Bronchial epithelial cell (primary cell): ENCODE results near the gene PSMB9. TPM values are rescaled to one million over a fixed set of nuclear protein-coding genes. Genes with fewer than 3 reads are reported as not detected.
"Not testable (repeated sequence)": the region's sequence is repeated elsewhere in the genome, so short reads cannot be mapped to it uniquely, and the experiment has no call there.

Experiments
- DNase-seq: peaks from one replicate; pipeline ENCODE4 v3.0.0-alpha.2; 2010; ENCODE audit warnings: low read depth
- FAIRE-seq: peaks from 2 replicates; lab custom pipeline; 2011; peaks lifted over from hg19 to GRCh38; lab: Jason Lieb, UNC
- H3K27me3 ChIP-seq: 2 replicates; pipeline ENCODE4 v1.5.1; 2011; ENCODE audit warnings: low read length; ENCODE audit not compliant: control insufficient read depth, insufficient read depth
- H3K36me3 ChIP-seq: 2 replicates; pipeline ENCODE4 v1.5.1; 2011; ENCODE audit warnings: low read length; ENCODE audit not compliant: control insufficient read depth, insufficient read depth
- H3K4me3 ChIP-seq: 2 replicates; pipeline ENCODE4 v1.5.1; 2011; ENCODE audit warnings: mild to moderate bottlenecking, low read depth, low read length, control low read depth
- CTCF ChIP-seq: IDR thresholded peaks from 2 replicates; pipeline ENCODE4 v1.5.1; 2011; ENCODE audit warnings: mild to moderate bottlenecking, moderate library complexity, low read length, control low read depth, inconsistent platforms; ENCODE audit not compliant: insufficient read depth, severe bottlenecking
- total RNA-seq: library from RNA; depleted of rRNA; stranded (reverse); fragments of >200 nt; gene quantifications from 2 replicates; pipeline ENCODE4 v1.2.1, GENCODE V29; 2014

The PSMB9 gene
- total RNA-seq: 0.53 and 1.2 TPM in 2 replicates

GRCh38 chr6:32853541-32854375, at the start of gene PSMB9, which contains the start of gene TAP1:
PSMB9 (plus strand) TSS chr6:32854192; CDS start chr6:32854230, 38 bp downstream.
TAP1 (minus strand) TSS chr6:32853704; CDS start chr6:32853636, 68 bp downstream.
- Histone ChIP-seq H3K36me3 (peaks cover 10% of the 10 kb centered on the region), H3K27me3 (no peaks in the 10 kb centered on the region), H3K4me3 (peak within 1 kb of the TSS; percentile 80)
- TF ChIP-seq CTCF: peak; percentile 95
- DNase-seq (peak; percentile 85), FAIRE-seq (no peak)

- not testable (repeated sequence) for FAIRE-seq, H3K4me3 ChIP-seq, DNase-seq, H3K27me3 ChIP-seq, H3K36me3 ChIP-seq
Observed at GRCh38 chr6:32805404-32805803, 48.6 kb upstream of the PSMB9 start.

GRCh38 chr6:32807020-32807580, 46.9 kb upstream of the PSMB9 start:
- Histone ChIP-seq H3K36me3 (no peaks in the 10 kb centered on the region), H3K27me3 (no peaks in the 10 kb centered on the region), H3K4me3 (no peak overlapping the region)
- FAIRE-seq (no peak), DNase-seq (no peak)
- no peak for TF ChIP-seq CTCF

GRCh38 chr6:32809171-32809570, 44.8 kb upstream of the PSMB9 start:
- H3K27me3 ChIP-seq: no peaks in the 10 kb centered on the region
- FAIRE-seq (no peak), DNase-seq (no peak)
- no peak for TF ChIP-seq CTCF
- H3K4me3 ChIP-seq: no peak overlapping the region
- H3K36me3 ChIP-seq: no peaks in the 10 kb centered on the region

GRCh38 chr6:32814145-32814544, 39.8 kb upstream of the PSMB9 start:
- DNase-seq: peak; percentile 84
- TF ChIP-seq CTCF: no peak
- FAIRE-seq: peak; percentile 94
- H3K4me3 ChIP-seq: no peak overlapping the region
- H3K27me3 ChIP-seq: no peaks in the 10 kb centered on the region
- no peaks in the 10 kb centered on the region for H3K36me3 ChIP-seq

GRCh38 chr6:32815115-32815514, 38.9 kb upstream of the PSMB9 start:
- H3K4me3 ChIP-seq: no peak overlapping the region
- no peaks in the 10 kb centered on the region for H3K36me3 ChIP-seq
- no peaks in the 10 kb centered on the region for H3K27me3 ChIP-seq
- DNase-seq: no peak
- FAIRE-seq: no peak
- TF ChIP-seq CTCF: no peak
